Naive thymus-derived CD8-positive, alpha-beta T cell (primary cell): Measurements from ENCODE around the gene PHF21B. TPM values are rescaled to one million over a fixed set of nuclear protein-coding genes. Genes with fewer than 3 reads are reported as not detected.

ENCODE experiments used
- ATAC-seq, 2 donors: fragments of 150-1000 bp; cut with Tn5 transposase in 1 of 2; sonication (Bioruptor Pico), chemical (Tn5 transposase) in 1 of 2; 1 replicate in 1 of 2; 2 replicates in 1 of 2; pipeline ENCODE4 v1.10.0; 2021; ENCODE audit warnings: mild to moderate bottlenecking in 2 of 2, moderate library complexity in 2 of 2
- POLR2A ChIA-PET: fragments of 350-600 bp; sonication (Branson Sonifier 250); formaldehyde crosslinking; loops from one replicate; lab custom pipeline; 2021; ENCODE audit warnings: antibody characterized with exemption; lab: Charles Lee
- DNase-seq, 10 donors: peaks; one replicate each; pipeline versions ENCODE4 v3.0.0 to v3.0.0-alpha.2; 2020 to 2022
- H3K27ac Mint-ChIP-seq, 10 donors: one replicate each; pipeline ENCODE4 v1.8.0; 2020 to 2022; ENCODE audit warnings: mild to moderate bottlenecking in 10 of 10, mixed read lengths in 10 of 10, moderate library complexity in 4 of 10, inconsistent platforms in 1 of 10
- H3K27me3 Mint-ChIP-seq, 5 donors: one replicate each; pipeline ENCODE4 v1.8.0; 2021 to 2022; ENCODE audit warnings: mixed read lengths in 5 of 5
- H3K36me3 Mint-ChIP-seq, 3 donors: one replicate each; pipeline ENCODE4 v1.8.0; 2020 to 2022; ENCODE audit warnings: mixed read lengths in 3 of 3, mild to moderate bottlenecking in 2 of 3, inconsistent platforms in 1 of 3
- H3K4me1 Mint-ChIP-seq, 4 donors: one replicate each; pipeline ENCODE4 v1.8.0; 2021 to 2022; ENCODE audit warnings: mixed read lengths in 4 of 4
- H3K4me3 Mint-ChIP-seq, 10 donors: one replicate each; pipeline ENCODE4 v1.8.0; 2020 to 2022; ENCODE audit warnings: mild to moderate bottlenecking in 10 of 10, mixed read lengths in 10 of 10, moderate library complexity in 6 of 10, inconsistent platforms in 1 of 10
- H3K9me3 Mint-ChIP-seq, 9 donors: one replicate each; pipeline ENCODE4 v1.8.0; 2020 to 2022; ENCODE audit warnings: mixed read lengths in 9 of 9, mild to moderate bottlenecking in 3 of 9, inconsistent platforms in 1 of 9, moderate library complexity in 1 of 9
- polyA plus RNA-seq, 3 donors: library from polyadenylated mRNA; unstranded; fragments of 300-500 nt; fragmentation: Illumina TruSeq; gene quantifications; one replicate each; pipeline ENCODE4 v1.2.3, GENCODE V29; 2021
- total RNA-seq, 8 experiments: library from RNA in 2 of 8; stranded (reverse) in 2 of 8; gene quantifications; one replicate each; pipeline ENCODE4 v1.2.3 and lab custom pipeline; 2021 to 2026

The PHF21B gene
- total and polyA plus RNA-seq, 5 experiments from 2014 or later, result not detected

- peaks cover 0 to 17% (median 3%) of the 10 kb centered on the region in 3 donors for H3K36me3 Mint-ChIP-seq
- H3K27me3 Mint-ChIP-seq, result peaks cover 3 to 15% (median 6%) of the 10 kb centered on the region in 5 donors
- DNase-seq, result no peak
- no peak overlapping the region for H3K27ac Mint-ChIP-seq
- ATAC-seq, result no peak
- H3K4me3 Mint-ChIP-seq, result no peak overlapping the region
- POLR2A ChIA-PET, result no interaction called here
- H3K9me3 Mint-ChIP-seq, result peaks cover 0 to 24% (median 12%) of the 10 kb centered on the region in 9 donors
- H3K4me1 Mint-ChIP-seq, result no peaks in the 10 kb centered on the region
Measured at GRCh38 chr22:44839061-44839460, 170.7 kb downstream of the PHF21B start.

- no peak for DNase-seq
- H3K27ac Mint-ChIP-seq, result no peak overlapping the region
- peaks cover 0 to 17% (median 3%) of the 10 kb centered on the region in 3 donors for H3K36me3 Mint-ChIP-seq
- POLR2A ChIA-PET, result no interaction called here
- ATAC-seq, result no peak
- H3K4me3 Mint-ChIP-seq, result no peak overlapping the region
- no peaks in the 10 kb centered on the region for H3K4me1 Mint-ChIP-seq
- peaks cover 3 to 15% (median 6%) of the 10 kb centered on the region in 5 donors for H3K27me3 Mint-ChIP-seq
- H3K9me3 Mint-ChIP-seq, result peaks cover 0 to 25% (median 10%) of the 10 kb centered on the region in 9 donors
Measured at GRCh38 chr22:44838316-44839016, 171.3 kb downstream of the PHF21B start.

GRCh38 chr22:44837481-44837880 is 172.3 kb downstream of the PHF21B start:
- H3K4me3 Mint-ChIP-seq, result no peak overlapping the region
- H3K27me3 Mint-ChIP-seq, result peaks cover 3 to 15% (median 7%) of the 10 kb centered on the region in 5 donors
- POLR2A ChIA-PET, result no interaction called here
- ATAC-seq (no peak), DNase-seq (no peak)
- H3K36me3 Mint-ChIP-seq, result peaks cover 0 to 20% (median 3%) of the 10 kb centered on the region in 3 donors
- H3K27ac Mint-ChIP-seq, result no peak overlapping the region
- H3K4me1 Mint-ChIP-seq, result no peaks in the 10 kb centered on the region
- H3K9me3 Mint-ChIP-seq, result peaks cover 0 to 28% (median 10%) of the 10 kb centered on the region in 9 donors

- DNase-seq (no peak), ATAC-seq (no peak)
- peaks cover 0 to 21% (median 3%) of the 10 kb centered on the region in 3 donors for H3K36me3 Mint-ChIP-seq
- no peak overlapping the region for H3K4me3 Mint-ChIP-seq
- H3K9me3 Mint-ChIP-seq, result peaks cover 0 to 28% (median 10%) of the 10 kb centered on the region in 9 donors
- no peak overlapping the region for H3K27ac Mint-ChIP-seq
- H3K27me3 Mint-ChIP-seq, result peaks cover 0 to 6% (median 3%) of the 10 kb centered on the region in 5 donors
- POLR2A ChIA-PET, result no interaction called here
- no peaks in the 10 kb centered on the region for H3K4me1 Mint-ChIP-seq
Measured at GRCh38 chr22:44834065-44834464, 175.7 kb downstream of the PHF21B start.

GRCh38 chr22:44831885-44832284 is 177.9 kb downstream of the PHF21B start:
- no peak overlapping the region for H3K27ac Mint-ChIP-seq
- POLR2A ChIA-PET, result no interaction called here
- peaks cover 4 to 8% (median 6%) of the 10 kb centered on the region in 5 donors for H3K27me3 Mint-ChIP-seq
- peaks cover 0 to 28% (median 10%) of the 10 kb centered on the region in 9 donors for H3K9me3 Mint-ChIP-seq
- H3K4me3 Mint-ChIP-seq, result no peak overlapping the region
- peaks cover 0 to 21% (median 3%) of the 10 kb centered on the region in 3 donors for H3K36me3 Mint-ChIP-seq
- ATAC-seq, result no peak
- no peak for DNase-seq
- peaks cover 0 to 3% (median 1%) of the 10 kb centered on the region in 4 donors for H3K4me1 Mint-ChIP-seq

Other genes with a start within 250 kb of the PHF21B start
- gene NUP50, start 153.9 kb upstream of the PHF21B start, total RNA-seq, result 100 to 1,000 TPM; 103 to 111 TPM
- gene NUP50, start 153.9 kb upstream of the PHF21B start, polyA plus RNA-seq, result 10 to 100 TPM; 45.2 to 73.1 (median 46.9) TPM
- gene KIAA0930, start 230.9 kb upstream of the PHF21B start, total RNA-seq, result 10 to 100 TPM; 28.5 to 29.1 TPM
- gene KIAA0930, start 230.9 kb upstream of the PHF21B start, polyA plus RNA-seq, result 1 to 10 TPM in 2 of 3 donors, under 1 TPM in 1; 0.87 to 2.9 (median 2.6) TPM